Psoas muscle (tissue), 8 donors: ENCODE measurements around the gene PTH1R. TPM values are rescaled to one million over a fixed set of nuclear protein-coding genes. Genes with fewer than 3 reads are reported as not detected.
A peak's percentile ranks its signal among the peaks of the same experiment; 100 is the strongest.

ENCODE experiments used
- ATAC-seq, 4 donors: fragments of 200-7000 bp; cut with Tn5 transposase; one replicate each; pipeline ENCODE4 v1.9.1; 2020; ENCODE audit warnings: moderate library complexity in 3 of 4, mild to moderate bottlenecking in 2 of 4
- DNase-seq, 2 donors: peaks; one replicate each; pipeline ENCODE4 v3.0.0-alpha.2; 2020
- H3K27ac ChIP-seq: fragments of 200-600 bp; one replicate; pipeline ENCODE4 v1.8.0; 2022
- H3K27me3 ChIP-seq, 3 donors: fragments of 200-600 bp in 1 of 3; one replicate each; pipeline versions ENCODE4 v1.6.1 to v1.8.0; 2013 to 2022; ENCODE audit warnings: low read length in 2 of 3, mild to moderate bottlenecking in 2 of 3, moderate library complexity in 1 of 3; ENCODE audit not compliant: insufficient read depth in 3 of 3
- H3K36me3 ChIP-seq, 2 donors: fragments of 200-600 bp in 1 of 2; one replicate each; pipeline versions ENCODE4 v1.6.1 to v1.8.0; 2013 to 2022; ENCODE audit warnings: low read depth in 1 of 2, mild to moderate bottlenecking in 1 of 2, moderate library complexity in 1 of 2; ENCODE audit not compliant: insufficient read depth in 1 of 2
- H3K4me1 ChIP-seq: fragments of 200-600 bp; one replicate; pipeline ENCODE4 v1.8.0; 2022
- H3K4me3 ChIP-seq: fragments of 200-600 bp; one replicate; pipeline ENCODE4 v1.8.0; 2022; ENCODE audit warnings: mild to moderate bottlenecking
- H3K9me3 ChIP-seq: fragments of 200-600 bp; one replicate; pipeline ENCODE4 v1.8.0; 2022
- CTCF ChIP-seq: fragments of 200-600 bp; IDR thresholded peaks from one replicate; pipeline ENCODE4 v1.8.0; 2022; ENCODE audit warnings: antibody characterized with exemption
- WGBS, 3 donors: extraction: QIAGEN DNeasy Blood & Tissue Kit; methylation state at CpG; one replicate each; pipeline versions ENCODE4 v1.1.6 to v1.1.7; 2013; 5-methylcytosine and 5-hydroxymethylcytosine counted together
- intact Hi-C, 2 donors: fragments of 100-400 bp; cut with DNase I; formaldehyde crosslinking; loops; one replicate each; pipeline versions ENCODE4 v1.11.0 to v1.14.2; 2022
- polyA plus RNA-seq, 3 donors: library from polyadenylated mRNA; stranded (reverse); fragments of 200-250 nt; gene quantifications; one replicate each; pipeline ENCODE4 v1.2.3, GENCODE V29; 2013
- total RNA-seq, 4 donors: library from RNA; stranded (reverse); fragmentation: NEBNext Ultra II Directional in 2 of 4; extraction: Animal tissue kit (Norgen Biotek cat#: 25700) in 2 of 4; gene quantifications; one replicate each; pipeline versions ENCODE4 v1.2.1 to v1.2.4, GENCODE V29; 2021 to 2023
- donor health status: healthy with polysubstance abuse.
- donor health status: DM: no; HTN: no; CAD: no; lungs with moderate emphysema.
- donor health status: Bipolar disorder and iron deficiency.
- donor health status: healthy.
- donor health status: DM: yes; HTN: yes; CAD: no.
- donor health status: DM: no; HTN: no; CAD: no.
- donor health status: DM: no; HTN: no; CAD: no.
- donor health status: DM: yes; HTN: yes; CAD: no.

Gene PTH1R
- total and polyA plus RNA-seq, 7 donors: 1.1 to 5.9 (median 4.2) TPM

- H3K27me3 ChIP-seq: no peaks in the 10 kb centered on the region
- no peak for ATAC-seq
- H3K4me3 ChIP-seq: no peak overlapping the region
- H3K27ac ChIP-seq: peak overlapping the region; percentile 90
- WGBS, 3 donors: 91 to 94% (median 92%) methylated on average over 2 of the region's 2 CpGs
- no peaks in the 10 kb centered on the region for H3K9me3 ChIP-seq
- DNase-seq: no peak
- TF ChIP-seq CTCF: no peak
- intact Hi-C loops: no loop called here
- peaks cover 84% of the 10 kb centered on the region for H3K4me1 ChIP-seq
- H3K36me3 ChIP-seq: no peaks in the 10 kb centered on the region
Observed at GRCh38 chr3:46950177-46950576, 72.7 kb downstream of the PTH1R start.

DNA sequence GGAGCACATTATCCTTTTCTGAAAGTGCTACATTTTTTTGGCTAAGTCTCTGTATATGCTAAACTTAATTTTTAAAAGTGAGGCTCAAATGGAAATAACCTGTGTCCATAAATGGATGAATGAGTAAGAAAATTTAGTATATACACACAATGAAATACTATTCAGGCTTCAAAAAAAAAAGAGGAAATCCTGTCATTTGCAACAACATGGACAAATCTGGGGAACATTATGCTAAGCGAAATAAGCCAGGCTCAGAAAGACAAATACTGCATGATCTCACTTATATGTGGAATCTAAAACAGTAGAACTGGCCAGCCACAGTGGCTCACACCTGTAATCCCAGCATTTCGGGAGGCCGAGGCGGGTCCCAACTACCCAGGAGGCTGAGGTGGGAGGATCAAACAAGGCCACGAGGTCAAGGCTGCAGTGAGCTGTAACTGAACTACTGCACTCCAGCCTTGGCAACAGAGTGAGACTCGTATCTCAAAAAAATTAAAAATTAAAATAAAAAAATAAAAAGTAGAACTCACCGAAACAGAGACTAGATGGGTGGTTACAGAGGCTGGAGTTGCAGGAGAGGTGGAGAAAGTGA lies 73.2 kb downstream of the PTH1R start:
- Histone ChIP-seq H3K27ac (peak overlapping the region; percentile 90), H3K4me1 (peaks cover 84% of the 10 kb centered on the region), H3K9me3 (no peaks in the 10 kb centered on the region), H3K36me3 (no peaks in the 10 kb centered on the region), H3K4me3 (no peak overlapping the region), H3K27me3 (no peaks in the 10 kb centered on the region)
- 70 to 75% (median 73%) methylated on average over 7 of the region's 7 CpGs for whole genome bisulfite sequencing, 3 donors
- TF ChIP-seq CTCF: no peak
- DNase-seq (no peak), ATAC-seq (no peak)
- intact Hi-C loops: no loop called here

DNA sequence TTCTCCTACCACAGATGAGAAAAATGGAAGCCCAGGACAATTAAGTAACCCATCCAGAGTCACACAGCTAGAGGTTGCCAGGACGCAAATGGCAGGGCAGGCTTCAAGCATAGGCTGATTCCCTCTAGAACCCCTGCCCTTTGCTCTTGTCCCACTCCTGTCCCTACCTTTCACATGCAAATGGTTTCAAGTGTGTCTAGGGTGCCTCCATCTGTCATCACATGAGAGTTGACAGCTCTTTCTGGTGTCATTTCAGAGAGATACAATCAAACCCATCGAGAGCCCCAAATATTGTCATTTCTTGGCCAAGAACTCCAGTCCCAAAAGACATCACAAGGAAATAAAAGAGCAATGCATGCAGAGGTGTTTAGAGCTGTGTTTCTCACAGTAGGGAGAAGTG lies 75.3 kb downstream of the PTH1R start:
- Histone ChIP-seq H3K4me1 (peaks cover 70% of the 10 kb centered on the region), H3K27ac (no peak overlapping the region)

More for the DNA sequence above, 75.3 kb downstream of the PTH1R start:
- Histone ChIP-seq H3K36me3 (no peaks in the 10 kb centered on the region), H3K27me3 (no peaks in the 10 kb centered on the region), H3K9me3 (no peaks in the 10 kb centered on the region), H3K4me3 (no peak overlapping the region)
- intact Hi-C loops: no loop called here
- DNase-seq (no peak), ATAC-seq (no peak)
- 80 to 90% (median 84%) methylated on average over 2 of the region's 2 CpGs for WGBS, 3 donors
- TF ChIP-seq CTCF: no peak

Other genes with a start within 250 kb of the PTH1R start
- 10 to 100 TPM in 1 of 4 donors, 1 to 10 TPM in 3; 5.0 to 10.1 (median 8.0) TPM for gene ALS2CL, start 184.0 kb upstream of the PTH1R start, total RNA-seq
- 1 to 10 TPM; 5.2 to 6.6 (median 5.5) TPM for gene ALS2CL, start 184.0 kb upstream of the PTH1R start, polyA plus RNA-seq
- gene TMIE, start 176.3 kb upstream of the PTH1R start, total RNA-seq: 1 to 10 TPM in 1 of 4 donors, under 1 TPM in 3; 0.27 to 2.2 (median 0.33) TPM
- gene TMIE, start 176.3 kb upstream of the PTH1R start, polyA plus RNA-seq: 1 to 10 TPM in 1 of 3 donors, under 1 TPM in 2; 0.40 to 1.1 (median 0.65) TPM
- under 1 TPM in 3 of 4 donors, not detected in 1; 0.12 to 0.34 (median 0.23) TPM for gene PRSS50, start 159.9 kb upstream of the PTH1R start, total RNA-seq
- gene PRSS50, start 159.9 kb upstream of the PTH1R start, polyA plus RNA-seq: under 1 TPM; 0.01 to 0.15 (median 0.07) TPM
- gene MYL3, start 14.3 kb upstream of the PTH1R start, total RNA-seq: 1,000 to 10,000 TPM in 2 of 4 donors, 100 to 1,000 TPM in 2; 395 to 2,071 (median 1,091) TPM
- gene MYL3, start 14.3 kb upstream of the PTH1R start, polyA plus RNA-seq: 1,000 to 10,000 TPM in 2 of 3 donors, 100 to 1,000 TPM in 1; 555 to 3,091 (median 2,834) TPM
- gene CCDC12, start 99.0 kb downstream of the PTH1R start, total RNA-seq: 10 to 100 TPM; 25.1 to 36.4 (median 34.9) TPM
- 10 to 100 TPM; 47.0 to 69.8 (median 55.5) TPM for gene CCDC12, start 99.0 kb downstream of the PTH1R start, polyA plus RNA-seq
- gene NBEAL2, start 101.9 kb downstream of the PTH1R start, total RNA-seq: 10 to 100 TPM in 1 of 4 donors, 1 to 10 TPM in 3; 7.3 to 11.2 (median 7.7) TPM
- gene NBEAL2, start 101.9 kb downstream of the PTH1R start, polyA plus RNA-seq: 10 to 100 TPM in 1 of 3 donors, 1 to 10 TPM in 2; 5.4 to 13.0 (median 6.4) TPM